ENCODE data around the gene POLR1C. TPM values are rescaled to one million over a fixed set of nuclear protein-coding genes. Genes with fewer than 3 reads are reported as not detected.

POLR1C gene
- total RNA-seq, 2 experiments from 2014 or later, result 46.6 to 47.8 TPM

GRCh38 chr6:43511824-43512415 lies 5.0 kb upstream of the POLR1C start:
- DNase-seq, result no peak
- CTCF ChIA-PET, result no interaction called here
- H3K4me1 Mint-ChIP-seq (ENCODE audit: low read depth), result peaks cover 38% of the 10 kb centered on the region
- Histone ChIP-seq H3K36me3 (ENCODE audit: insufficient read depth, low read length) (peaks cover 45% of the 10 kb centered on the region), H3K27me3 (ENCODE audit: control insufficient read depth in 1 of 2, insufficient read depth in 2 of 2, low read length in 2 of 2) (peaks cover 20% of the 10 kb centered on the region in 2 experiments), H3K4me1 (ENCODE audit: insufficient read depth, low read length) (peaks cover 46% of the 10 kb centered on the region), H3K4me3 (ENCODE audit: low read length) (no peak overlapping the region), H3K9me3 (ENCODE audit: control insufficient read depth in 1 of 2, insufficient read depth in 1 of 2, low read length in 2 of 2) (no peaks in the 10 kb centered on the region), H3K27ac (ENCODE audit: low read depth in 1 of 2, low read length in 2 of 2) (no peak overlapping the region)
- POLR2A ChIA-PET, result no interaction called here
- no peak for ATAC-seq (ENCODE audit: poor library complexity)
- H3K36me3 Mint-ChIP-seq (ENCODE audit: low read depth), result peaks cover 38% of the 10 kb centered on the region
- H3K27me3 Mint-ChIP-seq, result peaks cover 20% of the 10 kb centered on the region
- no peaks in the 10 kb centered on the region for H3K9me3 Mint-ChIP-seq
- peak overlapping the region; percentile 4 for H3K27ac Mint-ChIP-seq
- TF ChIP-seq CTCF (IDR thresholded peaks at IDR 0.05), result no peak
- intact Hi-C loops (cut with DNase I, micrococcal nuclease), result no loop called here
- peak overlapping the region; percentile 76 for H3K4me3 Mint-ChIP-seq

GRCh38 chr6:43515808-43516207 lies 1.1 kb upstream of the POLR1C start:
- peak overlapping the region; percentile 81 to 90 for H3K27ac ChIP-seq (ENCODE audit: low read depth in 1 of 2, low read length in 2 of 2)
- peaks cover 28% of the 10 kb centered on the region for H3K4me1 Mint-ChIP-seq (ENCODE audit: low read depth)
- intact Hi-C loops (cut with DNase I, micrococcal nuclease), result loop anchor here in 1 of 2 experiments (2.0 to 5.0 kb wide), 5 partner anchors 39 to 589 kb away; partner anchors contain the start of genes ABCC10, CNPY3, GTPBP2 and SRF

GRCh38 chr6:43516367-43516696 lies 557 bp upstream of the POLR1C start:
- Histone ChIP-seq H3K9me3 (ENCODE audit: control insufficient read depth in 1 of 2, insufficient read depth in 1 of 2, low read length in 2 of 2) (no peaks in the 10 kb centered on the region), H3K36me3 (ENCODE audit: insufficient read depth, low read length) (peaks cover 68% of the 10 kb centered on the region), H3K4me3 (ENCODE audit: low read length) (peak overlapping the region; percentile 100), H3K27me3 (ENCODE audit: control insufficient read depth in 1 of 2, insufficient read depth in 2 of 2, low read length in 2 of 2) (no peaks in the 10 kb centered on the region), H3K4me1 (ENCODE audit: insufficient read depth, low read length) (peaks cover 43% of the 10 kb centered on the region), H3K27ac (ENCODE audit: low read depth in 1 of 2, low read length in 2 of 2) (peak overlapping the region; percentile 81 to 90)
- Mint-ChIP-seq H3K4me3 (no peak overlapping the region), H3K9me3 (no peaks in the 10 kb centered on the region), H3K36me3 (ENCODE audit: low read depth) (peaks cover 22% of the 10 kb centered on the region), H3K27me3 (no peaks in the 10 kb centered on the region), H3K27ac (no peak overlapping the region), H3K4me1 (ENCODE audit: low read depth) (peaks cover 33% of the 10 kb centered on the region)
- DNase-seq (no peak), ATAC-seq (ENCODE audit: poor library complexity) (peak; percentile 1)
- intact Hi-C loops (cut with DNase I, micrococcal nuclease), result loop anchor here in 1 of 2 experiments (2.0 to 5.0 kb wide), 5 partner anchors 39 to 589 kb away; partner anchors contain the start of genes ABCC10, CNPY3, GTPBP2 and SRF
- no peak for TF ChIP-seq CTCF (IDR thresholded peaks at IDR 0.05)
- ChIA-PET POLR2A (interaction anchor here (0.6 to 2.5 kb wide), 13 partner anchors 9 to 771 kb away, joined by 3 to 16 read pairs (median 4); partner anchors contain the start of genes ABCC10, PEX6, RPL7L1 and TJAP1), CTCF (interaction anchor here (1.1 to 1.7 kb wide), 2 partner anchors 10 to 1729 kb away, joined by 3 to 10 read pairs; partner anchors contain the start of gene TOMM6)

More at GRCh38 chr6:43515808-43516207, 1.1 kb upstream of the POLR1C start:
- ChIA-PET CTCF (interaction anchor here (1.7 kb wide), 1 partner anchor 9 kb away, joined by 10 read pairs; no protein-coding TSS in a partner anchor), POLR2A (interaction anchor here (1.3 to 2.4 kb wide), 3 partner anchors 88 to 341 kb away, joined by 4 to 10 read pairs (median 10); partner anchors contain the start of gene ABCC10)
- peak overlapping the region; percentile 100 for H3K4me3 ChIP-seq (ENCODE audit: low read length)
- peaks cover 27% of the 10 kb centered on the region for H3K36me3 Mint-ChIP-seq (ENCODE audit: low read depth)
- H3K27me3 ChIP-seq (ENCODE audit: control insufficient read depth in 1 of 2, insufficient read depth in 2 of 2, low read length in 2 of 2), result no peaks in the 10 kb centered on the region
- H3K4me1 ChIP-seq (ENCODE audit: insufficient read depth, low read length), result peaks cover 45% of the 10 kb centered on the region
- H3K27me3 Mint-ChIP-seq, result no peaks in the 10 kb centered on the region
- no peaks in the 10 kb centered on the region for H3K9me3 ChIP-seq (ENCODE audit: control insufficient read depth in 1 of 2, insufficient read depth in 1 of 2, low read length in 2 of 2)
- H3K9me3 Mint-ChIP-seq, result no peaks in the 10 kb centered on the region
- TF ChIP-seq CTCF (IDR thresholded peaks at IDR 0.05), result no peak
- no peak overlapping the region for H3K27ac Mint-ChIP-seq
- no peak overlapping the region for H3K4me3 Mint-ChIP-seq
- H3K36me3 ChIP-seq (ENCODE audit: insufficient read depth, low read length), result peaks cover 65% of the 10 kb centered on the region
- DNase-seq (no peak), ATAC-seq (ENCODE audit: poor library complexity) (no peak)
